GM19372 (cell line): Measurements from ENCODE around the gene PRKAR1A.

Experiments
- ATAC-seq: cut with Tn5 transposase; IDR thresholded peaks from one replicate; pipeline ENCODE4 v1.9.1; 2021; ENCODE audit warnings: mild to moderate bottlenecking, low read depth, moderate library complexity; ENCODE audit not compliant: unreplicated experiment

The PRKAR1A gene

DNA sequence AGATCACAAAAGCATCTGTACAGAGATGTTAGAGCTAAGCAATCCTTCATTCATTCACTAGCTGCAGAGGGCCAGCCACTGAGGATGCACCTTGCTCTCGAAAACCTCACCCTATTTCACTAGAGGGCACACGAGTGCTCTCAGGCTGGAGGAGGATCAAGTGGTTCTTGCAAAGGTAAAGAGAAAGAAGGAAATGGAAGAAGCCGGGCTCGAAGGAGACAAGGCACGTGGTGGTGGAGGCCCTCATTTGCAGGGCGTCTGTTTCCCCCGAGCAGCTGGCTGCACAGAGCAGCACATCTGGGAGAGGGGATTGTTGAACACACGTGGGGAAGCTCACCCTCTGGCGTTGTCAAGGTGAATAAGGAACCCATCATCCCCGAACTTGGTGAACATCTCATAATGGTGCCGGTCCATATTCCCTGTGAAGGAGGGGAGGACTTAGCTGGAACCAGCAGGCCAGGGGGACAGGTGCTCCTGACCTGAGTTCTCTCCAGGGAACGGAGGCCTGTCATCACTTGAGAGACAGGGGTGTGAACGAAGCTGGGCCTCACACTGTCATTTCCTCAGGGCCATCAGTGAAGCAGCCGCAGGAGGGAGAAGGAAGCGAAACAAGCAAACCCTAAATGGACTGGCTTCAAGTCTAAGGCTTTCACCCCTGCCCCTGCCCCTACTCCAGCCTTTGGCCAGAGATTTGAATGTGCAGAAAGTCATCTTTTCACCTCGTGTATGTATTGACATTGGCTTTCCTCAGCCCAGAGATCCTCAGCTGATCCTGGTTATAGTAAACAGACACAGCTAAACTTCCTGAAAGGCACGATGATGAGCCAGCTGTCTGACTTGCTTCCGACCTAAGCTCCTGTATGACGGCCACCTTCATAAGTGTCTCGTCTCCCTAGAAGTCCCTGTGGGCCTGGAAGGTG is 27.6 kb downstream of the PRKAR1A start:
- ATAC-seq, result no peak

- ATAC-seq, result no peak
Measured at GRCh38 chr17:68540981-68541380, 28.8 kb downstream of the PRKAR1A start.

- no peak for ATAC-seq
Measured at GRCh38 chr17:68541816-68542215, 29.6 kb downstream of the PRKAR1A start.

GRCh38 chr17:68542698-68543463 is 30.7 kb downstream of the PRKAR1A start:
- no peak for ATAC-seq

DNA sequence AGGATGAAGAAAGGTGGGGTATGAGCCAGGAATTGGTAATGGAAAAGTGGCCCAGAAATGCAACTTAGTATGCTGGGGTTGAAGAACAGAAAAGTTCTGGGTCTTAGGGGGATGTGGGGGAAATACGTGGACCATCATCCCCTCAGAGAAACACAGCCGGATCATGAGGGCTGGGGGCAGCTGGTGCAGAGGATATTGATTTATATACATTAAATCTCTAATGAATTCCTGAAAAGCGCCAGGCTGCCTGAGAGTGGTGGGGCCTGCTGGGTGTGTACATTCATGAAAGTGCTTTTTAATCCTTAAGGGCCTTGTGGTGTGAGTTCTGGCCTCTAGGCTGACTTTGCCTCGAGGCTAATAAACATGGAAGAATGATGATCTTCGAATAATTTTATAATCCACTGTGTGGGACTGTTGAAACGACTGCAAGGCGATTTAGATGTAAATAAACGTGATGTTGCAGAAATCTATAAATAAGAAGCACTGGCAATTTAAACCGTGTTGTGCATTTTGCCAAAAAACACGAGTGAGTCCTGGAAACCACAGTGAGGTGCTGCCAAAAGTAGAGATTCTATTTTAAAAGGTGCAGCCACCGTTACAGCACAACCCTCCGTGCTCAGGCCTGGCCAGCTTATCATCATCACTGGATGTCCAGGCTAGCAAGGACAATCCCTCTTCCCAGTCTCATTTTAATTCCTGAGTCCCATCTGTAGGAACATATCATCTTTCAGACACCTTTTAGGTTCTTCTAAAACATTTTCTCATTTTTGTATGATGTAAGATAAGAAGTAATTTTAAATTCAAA is 32.1 kb downstream of the PRKAR1A start:
- ATAC-seq, result no peak

DNA sequence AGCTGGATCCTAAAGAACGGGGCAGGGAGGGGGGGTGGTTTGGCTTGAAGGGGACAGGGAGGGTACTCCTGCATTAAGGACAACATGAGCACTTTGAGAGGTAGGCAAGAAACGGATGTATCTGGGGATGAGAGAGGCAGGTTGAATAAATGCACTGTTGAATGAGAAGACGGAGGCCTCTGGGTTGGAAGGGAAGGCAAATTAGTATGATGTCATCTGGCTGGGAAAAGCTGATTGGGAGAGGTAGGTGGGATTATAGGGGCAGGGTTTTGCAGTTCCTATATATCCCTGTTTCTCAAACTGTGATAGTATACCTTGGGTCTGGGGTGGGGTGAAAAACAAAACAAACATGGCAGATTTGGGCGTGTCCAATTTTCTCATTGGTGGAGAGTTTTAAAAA is 44.3 kb downstream of the PRKAR1A start:
- ATAC-seq, result no peak

GRCh38 chr17:68559316-68559715 is 47.1 kb downstream of the PRKAR1A start:
- no peak for ATAC-seq

DNA sequence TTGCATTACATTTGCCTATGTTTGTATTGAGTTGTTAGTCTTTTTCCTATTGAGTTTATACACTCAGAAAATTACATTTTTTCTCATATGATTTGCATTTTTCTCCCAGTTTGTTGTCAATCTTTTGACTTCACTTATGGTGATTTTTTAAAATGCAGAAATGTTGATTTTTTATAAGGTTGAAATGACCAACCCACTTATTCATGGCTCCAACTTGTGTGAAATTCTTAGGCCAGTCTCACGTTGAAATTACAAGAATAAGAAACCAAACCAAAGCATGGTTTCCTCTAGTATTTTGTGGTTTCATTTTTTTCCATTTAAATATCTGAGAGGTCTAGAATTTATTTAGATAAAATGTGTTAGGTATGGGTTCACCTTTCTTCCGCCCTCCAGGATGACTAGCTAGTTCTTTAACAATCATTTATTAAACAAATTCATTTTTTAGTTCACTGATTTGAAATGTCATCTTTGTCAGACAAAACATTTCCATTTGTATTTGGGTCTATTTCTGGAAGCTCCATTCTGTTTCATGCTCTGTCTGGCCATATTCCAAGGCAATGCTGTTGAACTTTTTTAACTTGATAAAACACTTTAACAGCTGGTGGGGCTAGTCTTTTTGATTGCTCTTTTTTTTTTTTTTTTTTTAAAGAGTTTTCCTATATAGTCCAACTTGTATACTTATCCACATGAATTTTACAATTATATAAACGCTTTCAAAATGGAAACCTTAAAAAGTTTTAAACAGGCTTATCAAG is 48.9 kb downstream of the PRKAR1A start:
- ATAC-seq, result no peak

DNA sequence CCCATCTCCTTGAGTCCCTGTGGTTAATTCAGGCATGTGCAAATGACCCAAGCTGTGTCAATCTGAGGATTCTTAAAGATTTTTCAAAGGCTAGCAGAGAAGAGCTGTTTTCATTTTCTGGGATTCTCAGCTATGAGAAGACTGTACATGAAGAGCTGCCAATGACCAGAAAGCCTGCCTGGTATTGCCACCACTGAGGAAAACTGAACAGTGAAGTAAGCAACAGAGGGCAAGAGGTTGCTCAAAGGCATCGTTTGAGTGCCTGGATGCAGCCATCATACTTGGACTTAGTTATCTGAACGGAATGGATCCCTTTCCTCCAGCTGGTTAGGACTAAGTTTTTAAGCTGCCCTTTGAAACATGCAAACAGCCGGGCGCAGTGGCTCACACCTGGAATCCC is 50.5 kb downstream of the PRKAR1A start:
- ATAC-seq, result no peak

- no peak for ATAC-seq
Measured at GRCh38 chr17:68564415-68565111, 52.3 kb downstream of the PRKAR1A start.

DNA sequence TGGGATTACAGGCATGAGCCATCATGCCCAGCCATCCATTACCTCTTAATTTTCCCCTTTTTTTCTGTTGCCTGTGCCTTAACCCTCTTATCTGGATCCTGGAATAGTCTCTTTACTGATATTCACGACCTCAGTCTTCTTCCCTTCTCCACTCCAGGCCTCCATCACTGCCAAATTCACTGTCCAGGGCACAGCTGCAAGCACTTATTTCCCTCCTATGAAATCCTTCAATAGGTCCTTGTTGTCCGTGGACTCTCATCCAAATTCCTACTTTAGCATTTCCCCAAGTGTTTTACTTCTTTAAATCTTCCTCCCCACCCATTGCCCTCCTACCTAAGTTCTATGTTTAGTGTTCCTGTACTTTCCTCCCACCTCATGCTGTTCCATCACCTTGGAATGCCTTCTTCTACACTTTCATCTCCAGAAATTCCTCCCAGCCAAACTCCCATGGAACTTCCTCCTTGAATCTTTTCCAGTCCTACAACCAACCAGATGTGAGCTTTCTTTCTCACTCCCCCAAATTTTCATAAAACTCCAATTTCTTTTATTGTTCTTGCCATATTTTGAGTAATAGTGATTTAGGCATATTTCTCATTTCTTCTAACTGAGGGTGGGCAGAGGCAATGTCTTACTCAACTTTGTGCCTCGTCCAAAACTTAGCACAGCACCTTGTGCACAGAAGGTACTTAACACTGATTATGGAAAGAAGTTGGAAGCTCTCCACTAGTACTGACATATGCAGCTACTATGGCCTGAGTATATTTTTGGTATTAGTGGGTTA is 53.6 kb downstream of the PRKAR1A start:
- ATAC-seq, result no peak

DNA sequence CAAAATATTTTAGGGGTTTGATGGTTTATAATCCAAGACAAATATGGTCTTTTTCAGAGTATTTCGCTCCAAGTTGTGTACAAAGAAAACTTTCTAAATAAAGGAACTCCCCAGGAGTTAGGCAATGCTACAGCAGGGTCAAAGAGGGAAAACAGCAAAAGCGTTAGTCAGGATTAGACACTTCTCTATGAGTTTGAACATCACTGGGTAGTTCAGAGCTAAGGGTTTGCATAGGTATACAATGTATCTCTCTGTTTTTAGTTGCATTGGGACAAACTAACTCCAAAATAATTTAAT is 54.2 kb downstream of the PRKAR1A start:
- no peak for ATAC-seq

DNA sequence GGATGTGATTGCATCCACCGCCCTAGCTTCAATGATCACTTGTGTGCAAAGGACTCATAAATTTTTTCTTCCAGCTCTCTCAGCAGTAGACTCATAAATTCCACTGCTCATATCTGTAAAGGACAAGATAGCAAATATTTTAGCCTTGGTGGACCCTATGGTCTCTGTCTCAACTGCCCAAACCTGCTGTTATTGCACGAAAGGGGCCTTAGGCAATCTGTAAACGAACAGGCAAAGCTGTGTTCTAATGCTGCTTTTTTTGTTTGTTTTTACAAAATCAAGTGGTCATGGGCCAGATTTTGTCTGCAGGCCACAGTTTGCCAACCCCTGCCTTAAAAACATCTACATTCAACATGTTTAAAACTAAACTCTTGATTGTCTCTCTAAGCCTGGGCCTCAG is 54.8 kb downstream of the PRKAR1A start:
- ATAC-seq, result no peak

- ATAC-seq, result no peak
Measured at GRCh38 chr17:68567581-68567980, 55.4 kb downstream of the PRKAR1A start.

DNA sequence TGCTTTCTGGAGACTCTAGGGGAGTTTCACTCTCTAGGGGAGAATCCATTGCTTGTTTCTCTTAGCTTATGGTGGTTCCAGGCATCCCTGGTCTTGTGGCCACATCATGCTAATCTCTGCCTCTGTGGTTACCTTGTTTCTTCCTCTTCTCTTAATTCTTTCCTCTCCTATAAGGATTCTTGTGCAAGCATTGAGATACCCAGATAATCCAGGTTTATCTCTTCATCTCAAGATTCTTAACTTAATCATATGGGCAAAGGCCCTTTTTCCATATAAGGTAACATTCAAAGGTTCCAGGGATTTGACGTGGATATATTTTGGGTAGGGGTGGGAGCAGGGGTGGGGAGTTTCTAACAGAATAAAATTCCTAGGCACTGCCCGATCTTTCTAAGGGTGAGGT is 56.4 kb downstream of the PRKAR1A start:
- ATAC-seq, result no peak

GRCh38 chr17:68569346-68569745 is 57.1 kb downstream of the PRKAR1A start:
- no peak for ATAC-seq

DNA sequence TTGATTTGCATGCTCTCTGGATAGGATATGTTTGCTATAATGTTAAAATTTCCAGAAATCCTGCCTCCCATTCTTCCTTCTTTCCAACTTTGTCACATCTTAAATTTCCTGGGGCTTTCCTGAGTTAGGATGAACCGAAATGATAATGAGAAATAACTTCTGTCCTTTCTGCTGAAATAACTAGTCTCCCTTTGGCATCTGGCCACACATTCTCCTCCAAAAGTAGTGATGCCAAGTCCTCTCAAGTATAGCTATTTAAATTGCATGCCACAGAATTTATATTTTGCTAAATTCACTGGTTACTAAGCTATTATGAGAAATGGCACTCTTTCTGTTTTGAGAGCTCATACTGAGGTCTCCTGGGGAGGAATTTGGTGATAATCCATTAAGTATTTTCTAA is 58.3 kb downstream of the PRKAR1A start:
- no peak for ATAC-seq

GRCh38 chr17:68572138-68572842 is 60.1 kb downstream of the PRKAR1A start:
- no peak for ATAC-seq
